Erythroblast (primary cell): ENCODE measurements around the gene TRMT2A.
"Not testable (repeated sequence)": the region's sequence is repeated elsewhere in the genome, so short reads cannot be mapped to it uniquely, and the experiment has no call there.

Experiments
- DNase-seq, 2 experiments: peaks; one replicate each; lab custom pipeline; 2025; lab: John Stamatoyannopoulos, UW
- GATA1 ChIP-seq: IDR thresholded peaks from 2 replicates; pipeline ENCODE4 v1.6.1; 2011; ENCODE audit warnings: low read depth, mild to moderate bottlenecking, control low read depth, low read length, moderate library complexity
- POLR2A ChIP-seq: IDR thresholded peaks from 2 replicates; pipeline ENCODE4 v1.6.1; 2011; ENCODE audit warnings: mild to moderate bottlenecking, low read length

The TRMT2A gene

GRCh38 chr22:20080445-20080775 lies 36.6 kb downstream of the TRMT2A start:
- peak; percentile 83 to 88 for DNase-seq
- TF ChIP-seq GATA1 (no peak), POLR2A (no peak)

- peak; percentile 90 to 93 for DNase-seq
- TF ChIP-seq GATA1 (no peak), POLR2A (peak; percentile 66)
Measured at GRCh38 chr22:20079745-20080444, 37.1 kb downstream of the TRMT2A start, which contains the start of gene DGCR8. TSS of gene DGCR8 (plus strand) at chr22:20080241. CDS start at chr22:20085964, 5,723 bp downstream.

- peak; percentile 73 to 89 for DNase-seq
Measured at GRCh38 chr22:20076627-20077172, 40.3 kb downstream of the TRMT2A start.

GRCh38 chr22:20071524-20071972 lies 45.5 kb downstream of the TRMT2A start:
- DNase-seq, result peak in 1 of 2 experiments; percentile 35
- TF ChIP-seq GATA1, result no peak
- TF ChIP-seq POLR2A, result peak; percentile 20

More at GRCh38 chr22:20076627-20077172, 40.3 kb downstream of the TRMT2A start:
- TF ChIP-seq GATA1, result no peak
- TF ChIP-seq POLR2A, result no peak

GRCh38 chr22:20069331-20070042 lies 47.5 kb downstream of the TRMT2A start:
- no peak for DNase-seq
- TF ChIP-seq GATA1, result no peak
- TF ChIP-seq POLR2A, result no peak

- TF ChIP-seq GATA1, result no peak
- no peak for TF ChIP-seq POLR2A
- no peak for DNase-seq
Measured at GRCh38 chr22:20068640-20069039, 48.4 kb downstream of the TRMT2A start.

GRCh38 chr22:20067384-20067682 lies 49.7 kb downstream of the TRMT2A start:
- not testable (repeated sequence) for DNase-seq

- DNase-seq, result no peak
Measured at GRCh38 chr22:20066617-20067383, 50.2 kb downstream of the TRMT2A start.

GRCh38 chr22:20065896-20066616 lies 51.0 kb downstream of the TRMT2A start:
- no peak for DNase-seq
- no peak for TF ChIP-seq GATA1
- TF ChIP-seq POLR2A, result no peak

More at GRCh38 chr22:20066617-20067383, 50.2 kb downstream of the TRMT2A start:
- TF ChIP-seq POLR2A (no peak), GATA1 (no peak)

- DNase-seq, result no peak
- TF ChIP-seq POLR2A (no peak), GATA1 (no peak)
Measured at GRCh38 chr22:20064545-20065262, 52.3 kb downstream of the TRMT2A start.

GRCh38 chr22:20064140-20064480 lies 52.9 kb downstream of the TRMT2A start:
- no peak for DNase-seq

GRCh38 chr22:20063271-20064139 lies 53.5 kb downstream of the TRMT2A start:
- no peak for DNase-seq
- no peak for TF ChIP-seq POLR2A

More at GRCh38 chr22:20064140-20064480, 52.9 kb downstream of the TRMT2A start:
- TF ChIP-seq POLR2A (no peak), GATA1 (no peak)

GRCh38 chr22:20062766-20063083 lies 54.3 kb downstream of the TRMT2A start:
- TF ChIP-seq POLR2A, result no peak
- TF ChIP-seq GATA1, result no peak
- DNase-seq, result no peak
